GM21723 (cell line): Measurements from ENCODE around the gene POLR1H.

Experiments
- ATAC-seq: cut with Tn5 transposase; IDR thresholded peaks from one replicate; pipeline ENCODE4 v1.9.1; 2021; ENCODE audit warnings: mild to moderate bottlenecking, moderate library complexity; ENCODE audit not compliant: unreplicated experiment

Gene POLR1H

GRCh38 chr6:30093951-30094661 lies 33.0 kb downstream of the POLR1H start:
- ATAC-seq, result no peak

- ATAC-seq, result no peak
These were observed 35.8 kb downstream of the POLR1H start for GRCh38 chr6:30096829-30097228.

GRCh38 chr6:30097902-30098768 lies 37.1 kb downstream of the POLR1H start:
- no peak for ATAC-seq

GRCh38 chr6:30100154-30100553 lies 39.1 kb downstream of the POLR1H start:
- no peak for ATAC-seq

- no peak for ATAC-seq
These were observed 39.7 kb downstream of the POLR1H start for GRCh38 chr6:30100585-30101443.

GRCh38 chr6:30101444-30102413 lies 40.7 kb downstream of the POLR1H start:
- peak; percentile 82 for ATAC-seq

GRCh38 chr6:30102414-30102969 lies 41.4 kb downstream of the POLR1H start:
- no peak for ATAC-seq

DNA sequence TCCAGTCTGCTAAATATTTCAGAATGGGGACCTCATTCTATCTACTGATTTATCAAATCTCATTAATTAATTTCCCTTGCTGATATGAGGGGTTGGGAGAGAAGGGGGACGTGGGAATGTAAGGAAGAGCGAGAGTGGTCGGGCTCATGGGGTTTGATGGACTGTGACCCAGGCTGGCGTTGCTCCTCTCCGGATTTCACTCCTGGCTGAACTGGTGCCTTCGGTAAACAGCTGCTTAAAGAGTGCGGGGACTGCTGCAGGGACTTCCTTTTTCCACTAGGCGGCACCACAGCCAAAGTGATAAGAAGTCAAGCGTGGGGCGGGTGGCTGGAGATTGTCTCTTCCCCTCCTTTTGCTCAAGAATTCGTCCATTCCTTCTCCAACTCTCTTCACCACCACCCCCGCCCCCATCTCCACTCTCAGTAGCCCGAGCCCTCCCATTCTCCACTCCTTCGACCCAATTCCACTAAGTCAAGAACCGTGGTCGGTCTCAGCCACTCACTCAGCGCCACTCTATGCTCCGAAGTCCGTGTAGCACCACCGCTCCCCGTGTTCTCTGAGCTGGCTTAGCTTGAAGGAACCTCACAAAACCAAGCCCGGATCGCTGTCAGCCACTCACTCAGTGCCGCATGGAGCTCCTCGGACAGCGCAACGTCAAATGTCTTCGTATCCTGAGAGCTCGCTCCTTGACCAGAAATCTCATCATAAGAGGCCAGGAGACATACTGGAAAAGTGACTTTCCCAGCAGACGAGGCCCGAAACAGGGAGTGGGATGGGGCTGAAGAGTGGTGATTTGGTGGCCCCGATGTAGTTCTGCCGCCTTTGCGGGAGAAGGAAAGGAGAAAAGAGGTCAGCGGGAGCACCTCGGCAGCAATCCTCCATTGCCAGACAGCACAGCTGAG lies 42.2 kb downstream of the POLR1H start:
- peak; percentile 66 for ATAC-seq

DNA sequence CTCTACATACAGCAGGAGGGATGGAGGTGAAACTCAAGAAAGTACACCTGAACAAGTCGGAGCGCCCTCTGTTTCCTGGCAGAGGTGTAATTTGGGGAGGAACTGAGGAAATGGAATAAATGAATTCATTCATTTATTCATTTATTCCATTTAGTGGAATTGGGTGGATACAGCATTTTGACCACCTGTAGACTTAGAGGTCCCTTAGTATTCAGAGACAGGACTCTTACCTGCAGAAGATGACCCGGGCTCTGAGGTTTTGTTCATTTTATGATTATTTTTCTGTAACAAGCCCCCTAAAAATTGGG lies 42.8 kb downstream of the POLR1H start:
- ATAC-seq, result no peak

- no peak for ATAC-seq
These were observed 43.6 kb downstream of the POLR1H start for GRCh38 chr6:30104661-30105060.

- ATAC-seq, result no peak
These were observed 50.3 kb downstream of the POLR1H start for GRCh38 chr6:30111266-30111856.

GRCh38 chr6:30112402-30112994 lies 51.4 kb downstream of the POLR1H start:
- no peak for ATAC-seq

- no peak for ATAC-seq
These were observed 52.1 kb downstream of the POLR1H start, which contains the start of gene TRIM31 for GRCh38 chr6:30113003-30113759. Gene TRIM31, minus strand, starts transcription at chr6:30113090. Its CDS starts 285 bp downstream, at chr6:30112805.

DNA sequence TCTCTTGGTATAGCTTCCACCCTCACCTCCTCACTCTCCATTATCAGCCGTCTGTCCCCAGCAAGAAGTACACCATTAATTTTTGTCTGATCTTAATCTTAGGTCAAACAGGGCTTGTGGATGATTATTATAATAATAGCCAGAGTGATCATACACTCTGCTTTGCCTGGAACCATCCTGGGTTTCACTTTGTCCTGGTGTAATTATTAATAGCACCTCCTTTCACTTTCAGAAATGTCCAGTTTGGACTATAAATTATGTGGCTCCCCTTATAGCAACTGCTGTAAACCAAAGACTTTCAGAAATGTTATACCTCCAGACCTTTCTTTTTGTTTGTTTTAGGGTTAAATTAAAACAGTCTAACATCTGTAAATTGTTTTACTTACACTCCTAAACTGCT lies 52.8 kb downstream of the POLR1H start:
- no peak for ATAC-seq
